ENCODE results near the gene ID1.
A peak's percentile ranks its signal among the peaks of the same experiment; 100 is the strongest.
"Not testable (repeated sequence)": the region's sequence is repeated elsewhere in the genome, so short reads cannot be mapped to it uniquely, and the experiment has no call there.

Gene ID1

GRCh38 chr20:31580706-31581105 is 24.4 kb upstream of the ID1 start:
- H3K27me3 Mint-ChIP-seq (ENCODE audit: low read depth), result peaks cover 5% of the 10 kb centered on the region
- no peaks in the 10 kb centered on the region for H3K4me1 Mint-ChIP-seq (ENCODE audit: low read depth)
- H3K36me3 Mint-ChIP-seq (ENCODE audit: low read depth), result no peaks in the 10 kb centered on the region
- H3K27ac Mint-ChIP-seq, result no peak overlapping the region
- no peaks in the 10 kb centered on the region for H3K9me3 Mint-ChIP-seq
- no peak overlapping the region for H3K4me3 Mint-ChIP-seq

DNA sequence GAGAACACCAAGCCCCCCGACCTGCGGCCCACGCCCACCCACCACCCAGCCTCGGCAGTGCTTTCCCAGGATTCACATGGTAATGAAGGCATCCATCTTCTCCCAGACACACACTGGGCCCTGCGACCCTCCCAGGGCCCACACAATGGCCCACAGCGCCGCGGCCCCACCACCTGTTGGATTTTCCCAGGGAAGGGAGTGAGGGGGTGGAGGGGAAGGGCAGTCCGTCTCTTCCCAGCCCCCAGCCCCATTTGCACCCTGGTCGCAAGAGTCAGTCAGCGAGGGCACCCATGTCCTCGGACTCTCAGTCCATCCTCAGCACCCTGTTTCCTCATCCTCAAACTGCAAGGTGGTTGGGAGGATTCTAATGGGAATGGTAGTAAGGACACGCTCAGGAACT is 23.7 kb upstream of the ID1 start:
- no peak overlapping the region for H3K4me3 Mint-ChIP-seq
- no peaks in the 10 kb centered on the region for H3K36me3 Mint-ChIP-seq (ENCODE audit: low read depth)
- H3K9me3 Mint-ChIP-seq, result no peaks in the 10 kb centered on the region
- H3K27me3 Mint-ChIP-seq (ENCODE audit: low read depth), result peaks cover 10% of the 10 kb centered on the region
- H3K4me1 Mint-ChIP-seq (ENCODE audit: low read depth), result no peaks in the 10 kb centered on the region
- no peak overlapping the region for H3K27ac Mint-ChIP-seq

- Mint-ChIP-seq H3K4me1 (ENCODE audit: low read depth) (peaks cover 7% of the 10 kb centered on the region), H3K9me3 (no peaks in the 10 kb centered on the region), H3K4me3 (peak overlapping the region; percentile 80), H3K36me3 (ENCODE audit: low read depth) (no peaks in the 10 kb centered on the region), H3K27ac (no peak overlapping the region), H3K27me3 (ENCODE audit: low read depth) (peaks cover 39% of the 10 kb centered on the region)
These were observed 17.3 kb upstream of the ID1 start for GRCh38 chr20:31587545-31588389.

DNA sequence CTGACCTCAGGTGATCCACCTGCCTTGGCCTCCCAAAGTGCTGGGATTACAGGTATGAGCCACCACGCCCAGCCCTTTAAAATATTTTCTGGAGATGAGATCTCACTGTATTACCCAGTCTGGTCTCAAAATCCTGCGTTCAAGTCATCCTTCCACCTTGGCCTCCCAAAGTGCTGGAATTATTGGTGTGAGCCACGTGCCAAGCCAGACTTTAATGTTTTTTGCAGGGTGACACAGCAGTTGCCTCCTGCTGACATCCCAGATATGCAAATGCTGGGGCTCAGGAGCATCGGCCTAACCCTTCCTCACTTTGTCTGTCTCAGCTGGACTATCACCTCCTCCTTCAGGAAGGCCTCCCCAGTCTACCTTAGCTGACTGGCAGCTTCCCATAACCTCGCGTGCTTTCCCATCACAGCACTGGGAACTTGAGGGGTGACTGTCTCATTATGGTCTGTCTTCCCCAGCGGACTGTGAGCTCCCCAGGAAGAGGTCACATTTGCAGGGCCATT is 14.3 kb upstream of the ID1 start:
- peaks cover 7% of the 10 kb centered on the region for H3K4me1 Mint-ChIP-seq (ENCODE audit: low read depth)
- H3K36me3 Mint-ChIP-seq (ENCODE audit: low read depth), result no peaks in the 10 kb centered on the region
- H3K4me3 Mint-ChIP-seq, result no peak overlapping the region
- H3K9me3 Mint-ChIP-seq, result no peaks in the 10 kb centered on the region
- no peak overlapping the region for H3K27ac Mint-ChIP-seq
- H3K27me3 Mint-ChIP-seq (ENCODE audit: low read depth), result peaks cover 33% of the 10 kb centered on the region

DNA sequence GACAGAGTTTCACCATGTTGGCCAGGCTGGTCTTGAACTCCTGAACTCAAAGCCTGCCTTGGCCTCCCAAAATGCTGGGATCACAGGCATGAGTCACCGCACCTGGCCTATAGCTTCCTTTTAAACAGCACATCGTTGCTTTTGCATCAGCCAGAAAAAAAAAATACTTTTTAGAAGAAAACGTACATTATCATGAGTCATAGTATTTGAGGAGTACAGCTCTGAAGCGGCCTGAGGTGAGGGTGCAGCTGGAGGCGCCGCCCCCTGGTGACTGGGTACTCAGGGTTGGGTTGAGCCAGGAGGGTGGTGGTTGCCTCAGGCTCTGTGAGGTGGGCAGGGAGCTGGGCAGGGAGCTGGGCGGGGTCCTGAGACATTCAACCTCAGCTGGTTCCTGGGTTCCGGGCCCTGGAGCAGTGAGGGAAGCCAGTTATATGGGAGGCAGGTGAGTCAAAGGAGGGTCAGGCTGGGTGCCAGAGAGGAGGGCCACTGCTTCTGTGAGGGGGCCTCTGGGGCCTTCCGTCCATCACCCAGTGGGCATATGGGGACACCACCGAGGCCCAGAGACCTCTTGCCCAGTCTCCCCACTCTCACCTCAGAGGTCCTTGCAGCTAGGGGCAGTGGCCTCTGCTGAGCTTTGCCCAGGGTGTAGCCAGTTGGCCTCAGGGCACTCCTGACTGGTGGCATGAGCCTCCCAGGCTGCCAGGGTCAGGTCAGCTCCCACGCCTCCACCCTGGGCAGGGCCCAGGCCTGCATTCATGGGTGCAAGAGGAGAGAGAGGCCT is 11.7 kb upstream of the ID1 start:
- Mint-ChIP-seq H3K9me3 (no peaks in the 10 kb centered on the region), H3K27ac (no peak overlapping the region), H3K4me3 (no peak overlapping the region), H3K27me3 (ENCODE audit: low read depth) (peaks cover 17% of the 10 kb centered on the region), H3K36me3 (ENCODE audit: low read depth) (no peaks in the 10 kb centered on the region), H3K4me1 (ENCODE audit: low read depth) (peaks cover 2% of the 10 kb centered on the region)

- Mint-ChIP-seq H3K36me3 (ENCODE audit: low read depth) (no peaks in the 10 kb centered on the region), H3K9me3 (no peaks in the 10 kb centered on the region), H3K4me1 (ENCODE audit: low read depth) (peaks cover 2% of the 10 kb centered on the region), H3K27ac (no peak overlapping the region), H3K4me3 (no peak overlapping the region), H3K27me3 (ENCODE audit: low read depth) (peaks cover 11% of the 10 kb centered on the region)
These were observed 11.0 kb upstream of the ID1 start for GRCh38 chr20:31594002-31594557.

GRCh38 chr20:31594558-31595379 is 10.3 kb upstream of the ID1 start:
- H3K4me3 Mint-ChIP-seq, result no peak overlapping the region
- no peaks in the 10 kb centered on the region for H3K4me1 Mint-ChIP-seq (ENCODE audit: low read depth)
- H3K9me3 Mint-ChIP-seq, result no peaks in the 10 kb centered on the region
- H3K27ac Mint-ChIP-seq, result no peak overlapping the region
- no peaks in the 10 kb centered on the region for H3K36me3 Mint-ChIP-seq (ENCODE audit: low read depth)
- H3K27me3 Mint-ChIP-seq (ENCODE audit: low read depth), result peaks cover 4% of the 10 kb centered on the region

DNA sequence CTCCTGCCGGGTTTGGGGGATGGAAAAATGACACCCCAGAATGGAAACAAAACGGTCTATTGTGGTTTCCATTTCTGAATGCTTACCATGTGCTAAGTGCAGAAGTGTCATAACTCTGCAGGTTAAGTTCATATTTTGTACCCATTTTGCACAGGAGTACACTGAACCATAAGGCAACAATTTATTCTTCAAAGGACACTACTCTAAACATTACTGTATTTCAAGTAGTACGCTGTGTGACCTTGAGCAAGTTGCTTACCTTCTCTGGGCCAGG is 9.8 kb upstream of the ID1 start:
- Mint-ChIP-seq H3K27ac (no peak overlapping the region), H3K4me1 (ENCODE audit: low read depth) (no peaks in the 10 kb centered on the region), H3K9me3 (no peaks in the 10 kb centered on the region), H3K4me3 (no peak overlapping the region), H3K36me3 (ENCODE audit: low read depth) (no peaks in the 10 kb centered on the region), H3K27me3 (ENCODE audit: low read depth) (peaks cover 4% of the 10 kb centered on the region)

DNA sequence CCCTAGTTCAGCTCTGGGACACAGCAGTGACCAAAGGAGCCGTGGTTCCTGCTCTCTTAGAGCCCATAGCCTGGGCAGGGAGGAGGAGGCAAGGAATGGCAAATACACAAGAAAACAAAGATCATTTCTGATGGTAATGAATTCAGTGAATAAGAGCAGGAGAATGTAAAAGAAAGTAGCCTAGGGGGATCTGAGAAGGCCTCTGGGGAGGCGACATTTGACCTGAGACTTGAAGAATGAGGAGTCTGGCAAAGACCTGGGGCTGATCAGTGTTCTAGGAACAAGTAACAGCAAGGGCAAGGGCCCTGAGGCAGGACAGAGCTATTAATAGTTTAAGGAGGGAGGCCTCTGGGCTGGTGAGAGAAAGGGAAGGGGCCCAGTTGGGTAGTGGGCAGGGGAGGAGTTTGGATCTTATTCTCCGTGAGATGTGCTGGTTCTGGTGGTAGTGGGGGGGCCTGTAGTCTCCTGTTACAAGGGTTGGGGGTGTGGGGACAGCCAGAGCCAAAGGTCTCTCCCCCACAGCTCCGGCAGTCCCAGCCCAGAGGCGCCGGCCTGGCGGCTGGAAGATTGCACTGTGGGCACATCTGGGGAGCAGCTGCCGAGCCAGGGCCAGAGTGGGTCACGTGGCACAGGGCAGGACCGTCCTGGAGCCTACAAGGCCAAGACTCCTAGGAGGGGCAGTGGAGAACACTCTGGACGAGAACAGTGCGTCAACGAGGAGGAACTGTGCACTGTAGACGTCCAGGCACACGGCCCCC is 9.3 kb upstream of the ID1 start:
- Mint-ChIP-seq H3K9me3 (no peaks in the 10 kb centered on the region), H3K4me1 (ENCODE audit: low read depth) (no peaks in the 10 kb centered on the region), H3K4me3 (no peak overlapping the region), H3K27me3 (ENCODE audit: low read depth) (peaks cover 4% of the 10 kb centered on the region), H3K36me3 (ENCODE audit: low read depth) (no peaks in the 10 kb centered on the region), H3K27ac (no peak overlapping the region)

- H3K27me3 Mint-ChIP-seq (ENCODE audit: low read depth); H3K4me1 Mint-ChIP-seq (ENCODE audit: low read depth): not testable (repeated sequence)
These were observed 8.7 kb upstream of the ID1 start for GRCh38 chr20:31596412-31596715.

GRCh38 chr20:31596831-31597480 is 8.1 kb upstream of the ID1 start:
- H3K27me3 Mint-ChIP-seq (ENCODE audit: low read depth), result no peaks in the 10 kb centered on the region
- no peaks in the 10 kb centered on the region for H3K4me1 Mint-ChIP-seq (ENCODE audit: low read depth)
- no peaks in the 10 kb centered on the region for H3K9me3 Mint-ChIP-seq
- no peaks in the 10 kb centered on the region for H3K36me3 Mint-ChIP-seq (ENCODE audit: low read depth)
- H3K4me3 Mint-ChIP-seq, result no peak overlapping the region
- H3K27ac Mint-ChIP-seq, result no peak overlapping the region

More at GRCh38 chr20:31596412-31596715, 8.7 kb upstream of the ID1 start:
- H3K27ac Mint-ChIP-seq; H3K36me3 Mint-ChIP-seq (ENCODE audit: low read depth); H3K4me3 Mint-ChIP-seq; H3K9me3 Mint-ChIP-seq: not testable (repeated sequence)

GRCh38 chr20:31597481-31597855 is 7.6 kb upstream of the ID1 start:
- Mint-ChIP-seq H3K4me1 (ENCODE audit: low read depth) (peaks cover under 1% of the 10 kb centered on the region), H3K4me3 (no peak overlapping the region), H3K9me3 (no peaks in the 10 kb centered on the region), H3K27me3 (ENCODE audit: low read depth) (peaks cover under 1% of the 10 kb centered on the region), H3K36me3 (ENCODE audit: low read depth) (no peaks in the 10 kb centered on the region), H3K27ac (no peak overlapping the region)

- Mint-ChIP-seq H3K27ac (no peak overlapping the region), H3K4me1 (ENCODE audit: low read depth) (peaks cover 20% of the 10 kb centered on the region), H3K4me3 (no peak overlapping the region), H3K27me3 (ENCODE audit: low read depth) (peaks cover 41% of the 10 kb centered on the region), H3K9me3 (no peaks in the 10 kb centered on the region), H3K36me3 (ENCODE audit: low read depth) (no peaks in the 10 kb centered on the region)
These were observed 2.7 kb upstream of the ID1 start for GRCh38 chr20:31602431-31602778.
